Measurements from ENCODE around the gene LEFTY2.
"Not testable (repeated sequence)": the region's sequence is repeated elsewhere in the genome, so short reads cannot be mapped to it uniquely, and the experiment has no call there.

Gene LEFTY2

DNA sequence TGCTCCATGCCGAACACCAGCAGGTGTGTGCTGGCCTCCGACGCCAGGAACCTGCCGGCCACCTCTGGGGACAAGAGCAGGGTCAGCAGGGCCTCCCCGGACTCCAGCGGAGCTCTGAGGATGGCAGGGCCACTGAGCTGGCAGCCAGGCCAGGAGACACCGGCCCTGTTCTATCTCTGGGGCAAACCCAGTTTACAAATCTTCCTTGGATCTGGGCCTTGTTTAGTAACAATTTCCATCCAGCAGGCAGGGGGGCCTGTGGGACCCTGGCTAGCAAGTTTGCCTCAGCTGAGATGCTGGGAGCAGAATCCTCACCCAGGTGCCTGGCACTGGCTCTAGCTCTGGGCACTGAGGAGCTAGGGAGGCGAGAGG, 1.1 kb downstream of the LEFTY2 start:
- not testable (repeated sequence) for H3K27me3 ChIP-seq (ENCODE audit: control insufficient read depth, insufficient read depth, low read length); DNase-seq (ENCODE audit: low read depth, low spot score); H3K36me3 ChIP-seq (ENCODE audit: control insufficient read depth, insufficient read depth, low read length); H3K9me3 ChIP-seq (ENCODE audit: control insufficient read depth, insufficient read depth, low read length); H3K27ac ChIP-seq (ENCODE audit: low read length); H3K4me1 ChIP-seq (ENCODE audit: control insufficient read depth, insufficient read depth, low read length); H3K4me3 ChIP-seq (ENCODE audit: low read length)
- WGBS (ENCODE audit: insufficient coverage, insufficient read length): no CpG with 5 or more reads among the region's 8 CpGs

DNA sequence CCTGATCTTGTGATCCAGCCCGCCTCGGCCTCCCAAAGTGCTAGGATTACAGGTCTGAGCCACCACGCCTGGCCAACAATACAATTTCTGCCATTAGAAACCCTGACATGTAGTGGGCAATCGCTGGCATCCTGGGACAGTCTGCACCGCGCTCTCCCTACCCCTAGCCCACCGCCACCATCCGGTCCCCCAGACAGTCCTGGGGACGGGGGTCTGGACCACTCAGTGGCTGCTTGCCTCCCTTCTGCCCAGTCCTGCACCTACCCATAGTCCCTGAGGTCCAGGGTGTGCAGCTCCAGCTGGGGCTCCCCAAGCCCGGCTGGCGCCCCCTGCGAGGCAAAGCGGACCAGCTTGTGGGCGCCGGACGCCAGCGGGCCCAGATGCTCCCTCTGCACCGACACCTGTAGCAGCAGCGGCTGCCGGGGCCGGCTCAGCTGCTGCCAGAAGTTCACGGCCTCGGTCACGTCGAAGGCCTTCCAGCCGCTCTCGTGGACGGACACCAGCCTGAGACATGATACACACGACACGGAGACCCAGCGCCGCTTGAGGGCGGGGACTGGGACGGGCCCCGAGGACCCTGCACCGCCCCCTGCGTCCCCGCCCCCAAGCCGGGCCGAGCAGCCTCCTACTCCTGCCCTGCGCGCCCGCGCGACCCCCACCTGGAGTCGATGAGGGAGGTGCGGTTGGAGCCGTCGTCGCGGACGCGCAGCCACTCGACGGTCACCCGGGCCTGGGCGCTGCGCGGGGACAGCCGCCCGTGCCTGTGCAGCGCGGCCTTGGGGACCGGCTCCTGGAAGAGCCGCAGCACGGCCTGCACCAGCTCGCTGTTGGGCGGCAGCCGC, 1.7 kb downstream of the LEFTY2 start:
- peak overlapping the region; percentile 42; the same call in 1 of the 2 replicates for H3K4me3 ChIP-seq (ENCODE audit: low read length)
- H3K27me3 ChIP-seq (ENCODE audit: control insufficient read depth, insufficient read depth, low read length); H3K36me3 ChIP-seq (ENCODE audit: control insufficient read depth, insufficient read depth, low read length); H3K9me3 ChIP-seq (ENCODE audit: control insufficient read depth, insufficient read depth, low read length); DNase-seq (ENCODE audit: low read depth, low spot score); H3K27ac ChIP-seq (ENCODE audit: low read length); H3K4me1 ChIP-seq (ENCODE audit: control insufficient read depth, insufficient read depth, low read length): not testable (repeated sequence)
- no CpG with 5 or more reads among the region's 69 CpGs for WGBS (ENCODE audit: insufficient coverage, insufficient read length)

DNA sequence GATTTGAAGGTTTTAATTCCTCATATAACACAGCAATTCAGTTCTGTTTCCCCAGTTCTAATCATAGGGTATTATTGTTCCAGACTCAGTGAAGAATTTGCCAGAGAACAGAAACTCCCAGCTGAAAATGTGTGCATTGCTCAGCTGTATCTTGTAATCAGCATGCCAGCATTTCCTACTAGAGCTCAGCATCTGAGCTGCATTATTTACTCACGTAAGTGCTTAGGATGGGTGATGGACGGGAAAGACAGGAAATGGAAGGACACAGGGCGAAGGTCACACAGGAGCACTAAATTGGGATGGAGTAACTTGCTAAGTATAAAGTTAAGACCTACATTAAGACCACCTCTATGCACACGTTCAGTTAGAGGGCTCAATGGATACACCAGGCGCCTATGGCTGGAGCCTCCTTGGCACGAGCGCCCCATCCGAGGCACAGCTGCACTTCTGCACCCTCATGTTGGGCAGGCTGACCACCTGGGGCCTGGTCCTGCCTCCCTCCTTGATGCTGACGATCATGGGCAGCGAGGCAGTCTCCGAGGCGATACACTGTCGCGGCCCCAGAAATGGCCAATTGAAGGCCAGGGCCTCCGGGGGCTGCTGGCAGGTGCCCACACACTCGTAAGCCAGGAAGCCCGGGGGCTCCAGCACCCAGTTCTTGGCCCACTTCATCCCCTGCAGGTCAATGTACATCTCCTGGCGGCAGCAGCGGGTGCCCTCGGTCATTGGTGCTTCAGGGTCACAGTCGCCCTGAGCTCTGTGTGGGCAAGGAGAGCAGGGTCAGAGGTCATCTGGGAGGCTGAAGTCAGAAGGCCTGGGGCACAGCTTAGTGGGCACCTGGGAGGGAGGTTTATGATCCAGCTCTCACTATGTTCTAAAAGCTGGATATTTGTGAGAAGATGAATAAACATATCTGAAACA, 3.7 kb downstream of the LEFTY2 start:
- Histone ChIP-seq H3K4me1 (ENCODE audit: control insufficient read depth, insufficient read depth, low read length) (peaks cover 2% of the 10 kb centered on the region; the same call in 1 of the 2 replicates), H3K9me3 (ENCODE audit: control insufficient read depth, insufficient read depth, low read length) (no peaks in the 10 kb centered on the region), H3K4me3 (ENCODE audit: low read length) (no peak overlapping the region), H3K36me3 (ENCODE audit: control insufficient read depth, insufficient read depth, low read length) (no peaks in the 10 kb centered on the region), H3K27me3 (ENCODE audit: control insufficient read depth, insufficient read depth, low read length) (no peaks in the 10 kb centered on the region), H3K27ac (ENCODE audit: low read length) (no peak overlapping the region)
- no CpG with 5 or more reads among the region's 21 CpGs for WGBS (ENCODE audit: insufficient coverage, insufficient read length)
- no peak for DNase-seq (ENCODE audit: low read depth, low spot score)

DNA sequence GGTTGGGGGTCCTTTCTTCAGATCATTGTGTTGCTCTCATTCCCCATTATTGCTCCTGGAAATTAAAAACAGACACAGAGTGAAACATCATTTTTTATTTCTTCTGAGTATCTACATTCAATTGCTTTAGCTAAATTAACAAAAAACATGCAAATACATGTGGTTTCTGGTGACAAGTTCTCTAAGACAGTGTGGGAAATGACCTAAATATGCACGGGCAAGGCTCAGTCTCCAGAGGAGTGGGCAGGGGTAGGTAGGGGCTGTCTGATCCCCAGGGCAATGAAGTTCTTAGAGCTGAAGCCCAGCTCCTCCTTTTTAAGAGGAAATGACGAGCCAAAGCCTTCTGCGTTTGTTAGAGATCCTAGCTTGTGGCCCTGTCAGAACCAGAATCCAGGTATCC, 4.5 kb downstream of the LEFTY2 start:
- no peaks in the 10 kb centered on the region for H3K9me3 ChIP-seq (ENCODE audit: control insufficient read depth, insufficient read depth, low read length)
- no peaks in the 10 kb centered on the region for H3K36me3 ChIP-seq (ENCODE audit: control insufficient read depth, insufficient read depth, low read length)
- no peak overlapping the region for H3K4me3 ChIP-seq (ENCODE audit: low read length)
- no peak overlapping the region for H3K27ac ChIP-seq (ENCODE audit: low read length)
- DNase-seq (ENCODE audit: low read depth, low spot score): no peak
- no CpG with 5 or more reads among the region's 3 CpGs for WGBS (ENCODE audit: insufficient coverage, insufficient read length)
- H3K4me1 ChIP-seq (ENCODE audit: control insufficient read depth, insufficient read depth, low read length): peaks cover 2% of the 10 kb centered on the region; the same call in 1 of the 2 replicates
- H3K27me3 ChIP-seq (ENCODE audit: control insufficient read depth, insufficient read depth, low read length): no peaks in the 10 kb centered on the region

DNA sequence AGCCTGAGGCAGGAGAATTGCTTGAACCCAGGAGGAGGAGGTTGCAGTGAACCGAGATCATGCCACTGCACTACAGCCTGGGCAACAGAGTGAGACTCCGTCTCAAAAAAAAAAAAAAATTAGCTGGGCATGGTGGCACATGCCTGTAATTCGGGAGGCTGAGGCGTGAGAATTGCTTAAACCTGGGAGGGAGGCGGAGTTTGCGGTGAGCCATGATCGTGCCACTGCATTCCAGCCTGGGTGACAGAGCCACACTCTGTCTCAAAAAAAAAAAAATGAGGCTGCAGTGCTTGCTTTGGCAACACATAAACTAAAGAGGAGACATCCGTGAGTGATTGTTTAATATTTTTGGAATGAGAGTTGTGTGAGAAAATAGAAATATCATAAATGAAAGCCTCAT, 4.9 kb downstream of the LEFTY2 start:
- not testable (repeated sequence) for H3K36me3 ChIP-seq (ENCODE audit: control insufficient read depth, insufficient read depth, low read length); DNase-seq (ENCODE audit: low read depth, low spot score); H3K4me3 ChIP-seq (ENCODE audit: low read length); H3K9me3 ChIP-seq (ENCODE audit: control insufficient read depth, insufficient read depth, low read length); H3K27me3 ChIP-seq (ENCODE audit: control insufficient read depth, insufficient read depth, low read length); H3K27ac ChIP-seq (ENCODE audit: low read length); H3K4me1 ChIP-seq (ENCODE audit: control insufficient read depth, insufficient read depth, low read length)
- WGBS (ENCODE audit: insufficient coverage, insufficient read length): no CpG with 5 or more reads among the region's 8 CpGs

DNA sequence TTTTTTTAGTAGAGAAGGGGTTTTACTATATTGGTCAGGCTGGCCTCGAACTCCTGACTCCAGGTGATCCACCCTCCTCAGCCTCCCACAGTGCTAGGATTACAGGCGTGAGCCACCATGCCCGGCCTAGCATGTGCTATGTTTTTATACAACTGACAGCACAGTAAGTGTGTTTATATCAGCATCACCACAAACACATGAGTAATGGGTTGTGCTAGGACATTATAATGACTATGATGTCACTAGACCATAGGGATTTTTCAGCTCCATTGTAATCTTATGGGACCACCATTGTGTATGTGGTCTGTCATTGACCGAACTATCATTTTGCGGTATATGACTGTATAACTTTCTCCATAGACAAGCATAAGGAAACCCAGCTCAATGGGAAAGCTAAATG, 6.3 kb downstream of the LEFTY2 start:
- no peak overlapping the region for H3K27ac ChIP-seq (ENCODE audit: low read length)
- H3K9me3 ChIP-seq (ENCODE audit: control insufficient read depth, insufficient read depth, low read length): no peaks in the 10 kb centered on the region
- H3K27me3 ChIP-seq (ENCODE audit: control insufficient read depth, insufficient read depth, low read length): no peaks in the 10 kb centered on the region
- H3K4me1 ChIP-seq (ENCODE audit: control insufficient read depth, insufficient read depth, low read length): no peaks in the 10 kb centered on the region
- WGBS (ENCODE audit: insufficient coverage, insufficient read length): no CpG with 5 or more reads among the region's 5 CpGs
- H3K36me3 ChIP-seq (ENCODE audit: control insufficient read depth, insufficient read depth, low read length): no peaks in the 10 kb centered on the region
- H3K4me3 ChIP-seq (ENCODE audit: low read length): no peak overlapping the region
- DNase-seq (ENCODE audit: low read depth, low spot score): no peak

- Histone ChIP-seq H3K27me3 (ENCODE audit: control insufficient read depth, insufficient read depth, low read length) (no peaks in the 10 kb centered on the region), H3K9me3 (ENCODE audit: control insufficient read depth, insufficient read depth, low read length) (no peaks in the 10 kb centered on the region), H3K27ac (ENCODE audit: low read length) (no peak overlapping the region), H3K36me3 (ENCODE audit: control insufficient read depth, insufficient read depth, low read length) (no peaks in the 10 kb centered on the region), H3K4me3 (ENCODE audit: low read length) (no peak overlapping the region), H3K4me1 (ENCODE audit: control insufficient read depth, insufficient read depth, low read length) (no peaks in the 10 kb centered on the region)
- WGBS (ENCODE audit: insufficient coverage, insufficient read length): 100% methylated on average over 1 of the region's 2 CpGs
- DNase-seq (ENCODE audit: low read depth, low spot score): no peak
Measured at GRCh38 chr1:225933072-225933471, 7.9 kb downstream of the LEFTY2 start.

- no CpG with 5 or more reads among the region's 5 CpGs for WGBS (ENCODE audit: insufficient coverage, insufficient read length)
- no peak overlapping the region for H3K27ac ChIP-seq (ENCODE audit: low read length)
- no peaks in the 10 kb centered on the region for H3K36me3 ChIP-seq (ENCODE audit: control insufficient read depth, insufficient read depth, low read length)
- no peaks in the 10 kb centered on the region for H3K27me3 ChIP-seq (ENCODE audit: control insufficient read depth, insufficient read depth, low read length)
- H3K4me1 ChIP-seq (ENCODE audit: control insufficient read depth, insufficient read depth, low read length): no peaks in the 10 kb centered on the region
- DNase-seq (ENCODE audit: low read depth, low spot score): no peak
- H3K4me3 ChIP-seq (ENCODE audit: low read length): no peak overlapping the region
- no peaks in the 10 kb centered on the region for H3K9me3 ChIP-seq (ENCODE audit: control insufficient read depth, insufficient read depth, low read length)
Measured at GRCh38 chr1:225931270-225932136, 9.5 kb downstream of the LEFTY2 start.

DNA sequence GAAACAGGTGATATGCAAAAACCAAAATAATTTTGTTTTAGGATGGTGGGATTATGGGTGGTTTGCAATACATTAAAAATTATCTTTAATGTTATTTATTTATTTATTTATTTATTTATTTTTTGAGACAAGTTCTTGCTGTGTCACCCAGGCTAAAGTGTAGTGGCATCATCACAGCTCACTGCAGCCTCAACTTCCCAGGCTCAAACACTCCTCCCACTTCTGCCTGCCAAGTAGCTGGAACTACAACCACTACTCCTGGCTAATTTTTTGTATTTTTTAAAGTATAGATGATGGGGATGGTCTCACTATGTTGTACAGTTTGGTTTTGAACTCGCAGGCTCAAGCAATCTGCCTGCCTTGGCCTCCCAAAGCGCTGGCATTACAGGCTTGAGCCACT, 10.5 kb downstream of the LEFTY2 start:
- Histone ChIP-seq H3K9me3 (ENCODE audit: control insufficient read depth, insufficient read depth, low read length) (no peaks in the 10 kb centered on the region), H3K4me3 (ENCODE audit: low read length) (no peak overlapping the region), H3K27me3 (ENCODE audit: control insufficient read depth, insufficient read depth, low read length) (no peaks in the 10 kb centered on the region), H3K27ac (ENCODE audit: low read length) (no peak overlapping the region), H3K36me3 (ENCODE audit: control insufficient read depth, insufficient read depth, low read length) (no peaks in the 10 kb centered on the region), H3K4me1 (ENCODE audit: control insufficient read depth, insufficient read depth, low read length) (no peaks in the 10 kb centered on the region)
- no peak for DNase-seq (ENCODE audit: low read depth, low spot score)
- no CpG with 5 or more reads among the region's 2 CpGs for WGBS (ENCODE audit: insufficient coverage, insufficient read length)

- H3K4me1 ChIP-seq (ENCODE audit: control insufficient read depth, insufficient read depth, low read length); H3K36me3 ChIP-seq (ENCODE audit: control insufficient read depth, insufficient read depth, low read length); H3K4me3 ChIP-seq (ENCODE audit: low read length); H3K27ac ChIP-seq (ENCODE audit: low read length); H3K27me3 ChIP-seq (ENCODE audit: control insufficient read depth, insufficient read depth, low read length); DNase-seq (ENCODE audit: low read depth, low spot score); H3K9me3 ChIP-seq (ENCODE audit: control insufficient read depth, insufficient read depth, low read length): not testable (repeated sequence)
- WGBS (ENCODE audit: insufficient coverage, insufficient read length): no CpG with 5 or more reads among the region's 3 CpGs
Measured at GRCh38 chr1:225929462-225929861, 11.6 kb downstream of the LEFTY2 start.

All from iPS DF 6.9 (cell line).